HAP-1 (cell line): ENCODE data around the gene MID1.

ENCODE experiments used
- DNase-seq, 2 experiments: peaks; one replicate each; pipeline ENCODE4 v3.0.0-alpha.2; 2016 to 2020; ENCODE audit warnings: low spot score in 2 of 2
- H3K27me3 ChIP-seq: fragments of 250-450 bp; sonication (Bioruptor Pico); 2 replicates; pipeline ENCODE4 v1.5.1; 2020; ENCODE audit warnings: low read depth, mild to moderate bottlenecking, moderate library complexity
- H3K36me3 ChIP-seq: fragments of 250-450 bp; sonication (Bioruptor Pico); replicated peaks from 2 replicates; pipeline ENCODE4 v1.5.1; 2020; ENCODE audit warnings: mild to moderate bottlenecking
- H3K4me1 ChIP-seq: fragments of 250-450 bp; sonication (Bioruptor Pico); 2 replicates; pipeline ENCODE4 v1.5.1; 2020; ENCODE audit warnings: mild to moderate bottlenecking
- H3K4me3 ChIP-seq: fragments of 250-450 bp; sonication (Bioruptor Pico); 2 replicates; pipeline ENCODE4 v1.5.1; 2020; ENCODE audit warnings: mild to moderate bottlenecking, moderate library complexity
- H3K9me3 ChIP-seq: fragments of 250-450 bp; sonication (Bioruptor Pico); 2 replicates; pipeline ENCODE4 v1.5.1; 2020; ENCODE audit warnings: mild to moderate bottlenecking, moderate library complexity
- in situ Hi-C: fragments of 300-500 bp; cut with MboI; formaldehyde crosslinking; loops from 3 replicates; pipeline ENCODE4 v1.14.3; 2020; ENCODE audit warnings: low sequenced_read_pairs, inconsistent platforms, mixed read lengths

Gene MID1

GRCh38 chrX:10507181-10507580 is 113.2 kb downstream of the MID1 start:
- Histone ChIP-seq H3K9me3 (no peaks in the 10 kb centered on the region), H3K4me3 (no peak overlapping the region), H3K4me1 (peaks cover 5% of the 10 kb centered on the region), H3K27me3 (no peaks in the 10 kb centered on the region), H3K36me3 (0 out of 2 replicates have a peak, but pooled peaks cover 2% of the 10 kb centered on the region)
- DNase-seq = no peak
- in situ Hi-C loops = no loop called here

GRCh38 chrX:10506781-10507180 is 113.6 kb downstream of the MID1 start:
- Histone ChIP-seq H3K9me3 (no peaks in the 10 kb centered on the region), H3K36me3 (0 out of 2 replicates have a peak, but pooled peaks cover 2% of the 10 kb centered on the region), H3K27me3 (no peaks in the 10 kb centered on the region), H3K4me1 (peaks cover 5% of the 10 kb centered on the region), H3K4me3 (no peak overlapping the region)
- no peak for DNase-seq
- in situ Hi-C loops = no loop called here

- Histone ChIP-seq H3K4me3 (no peak overlapping the region), H3K4me1 (peaks cover 5% of the 10 kb centered on the region), H3K9me3 (no peaks in the 10 kb centered on the region), H3K27me3 (no peaks in the 10 kb centered on the region), H3K36me3 (0 out of 2 replicates have a peak, but pooled peaks cover 2% of the 10 kb centered on the region)
- no peak for DNase-seq
- in situ Hi-C loops = no loop called here
These were observed 114.7 kb downstream of the MID1 start for GRCh38 chrX:10505726-10506125.

GRCh38 chrX:10502961-10503360 is 117.4 kb downstream of the MID1 start:
- no peak for DNase-seq
- 0 out of 2 replicates have a peak, but pooled peaks cover 2% of the 10 kb centered on the region for H3K36me3 ChIP-seq
- in situ Hi-C loops = no loop called here
- no peaks in the 10 kb centered on the region for H3K9me3 ChIP-seq
- H3K4me3 ChIP-seq = no peak overlapping the region
- H3K4me1 ChIP-seq = no peaks in the 10 kb centered on the region
- no peaks in the 10 kb centered on the region for H3K27me3 ChIP-seq

- H3K9me3 ChIP-seq = no peaks in the 10 kb centered on the region
- no peak overlapping the region for H3K4me3 ChIP-seq
- H3K36me3 ChIP-seq = 0 out of 2 replicates have a peak, but pooled peaks cover 2% of the 10 kb centered on the region
- in situ Hi-C loops = no loop called here
- no peaks in the 10 kb centered on the region for H3K27me3 ChIP-seq
- DNase-seq = no peak
- no peaks in the 10 kb centered on the region for H3K4me1 ChIP-seq
These were observed 118.8 kb downstream of the MID1 start for GRCh38 chrX:10501611-10502010.

GRCh38 chrX:10496345-10496965 is 123.9 kb downstream of the MID1 start:
- DNase-seq = no peak
- Histone ChIP-seq H3K4me3 (no peak overlapping the region), H3K4me1 (no peaks in the 10 kb centered on the region), H3K27me3 (no peaks in the 10 kb centered on the region), H3K36me3 (no peaks in the 10 kb centered on the region), H3K9me3 (no peaks in the 10 kb centered on the region)
- in situ Hi-C loops = no loop called here

GRCh38 chrX:10495677-10496076 is 124.7 kb downstream of the MID1 start:
- in situ Hi-C loops = no loop called here
- Histone ChIP-seq H3K36me3 (no peaks in the 10 kb centered on the region), H3K27me3 (no peaks in the 10 kb centered on the region), H3K4me3 (no peak overlapping the region), H3K9me3 (no peaks in the 10 kb centered on the region), H3K4me1 (no peaks in the 10 kb centered on the region)
- no peak for DNase-seq

- Histone ChIP-seq H3K4me3 (no peak overlapping the region), H3K4me1 (no peaks in the 10 kb centered on the region), H3K36me3 (no peaks in the 10 kb centered on the region), H3K9me3 (no peaks in the 10 kb centered on the region), H3K27me3 (no peaks in the 10 kb centered on the region)
- no peak for DNase-seq
- in situ Hi-C loops = no loop called here
These were observed 128.1 kb downstream of the MID1 start for GRCh38 chrX:10492250-10492649.

GRCh38 chrX:10486373-10486772 is 134.0 kb downstream of the MID1 start:
- Histone ChIP-seq H3K4me3 (no peak overlapping the region), H3K4me1 (no peaks in the 10 kb centered on the region; the same call in none of the 2 replicates), H3K36me3 (no peaks in the 10 kb centered on the region), H3K9me3 (no peaks in the 10 kb centered on the region), H3K27me3 (no peaks in the 10 kb centered on the region)
- in situ Hi-C loops = no loop called here
- DNase-seq = no peak

- no peaks in the 10 kb centered on the region; the same call in none of the 2 replicates for H3K4me1 ChIP-seq
- no peaks in the 10 kb centered on the region for H3K9me3 ChIP-seq
- no peaks in the 10 kb centered on the region for H3K36me3 ChIP-seq
- in situ Hi-C loops = no loop called here
- no peak overlapping the region for H3K4me3 ChIP-seq
- H3K27me3 ChIP-seq = no peaks in the 10 kb centered on the region
- no peak for DNase-seq
These were observed 135.1 kb downstream of the MID1 start for GRCh38 chrX:10485326-10485725.

GRCh38 chrX:10484683-10485247 is 135.6 kb downstream of the MID1 start:
- H3K36me3 ChIP-seq = peaks cover 3% of the 10 kb centered on the region; the same call in 1 of the 2 replicates
- H3K4me3 ChIP-seq = no peak overlapping the region
- in situ Hi-C loops = no loop called here
- no peaks in the 10 kb centered on the region for H3K9me3 ChIP-seq
- H3K4me1 ChIP-seq = no peaks in the 10 kb centered on the region; the same call in none of the 2 replicates
- DNase-seq = no peak
- no peaks in the 10 kb centered on the region for H3K27me3 ChIP-seq

GRCh38 chrX:10483191-10483831 is 137.1 kb downstream of the MID1 start:
- no peaks in the 10 kb centered on the region for H3K9me3 ChIP-seq
- H3K4me3 ChIP-seq = no peak overlapping the region
- H3K27me3 ChIP-seq = no peaks in the 10 kb centered on the region
- no peaks in the 10 kb centered on the region; the same call in none of the 2 replicates for H3K4me1 ChIP-seq
- peaks cover 3% of the 10 kb centered on the region; the same call in 1 of the 2 replicates for H3K36me3 ChIP-seq
- no peak for DNase-seq
- in situ Hi-C loops = no loop called here

GRCh38 chrX:10482708-10483107 is 137.7 kb downstream of the MID1 start:
- no peak for DNase-seq
- Histone ChIP-seq H3K4me1 (no peaks in the 10 kb centered on the region; the same call in none of the 2 replicates), H3K36me3 (peaks cover 3% of the 10 kb centered on the region; the same call in 1 of the 2 replicates), H3K4me3 (no peak overlapping the region), H3K9me3 (no peaks in the 10 kb centered on the region), H3K27me3 (no peaks in the 10 kb centered on the region)
- in situ Hi-C loops = no loop called here

GRCh38 chrX:10482261-10482660 is 138.1 kb downstream of the MID1 start:
- peak in 1 of 2 experiments; percentile 32 for DNase-seq
- in situ Hi-C loops = no loop called here
- no peaks in the 10 kb centered on the region for H3K27me3 ChIP-seq
- no peak overlapping the region for H3K4me3 ChIP-seq
- peaks cover 3% of the 10 kb centered on the region; the same call in 1 of the 2 replicates for H3K36me3 ChIP-seq
- no peaks in the 10 kb centered on the region for H3K9me3 ChIP-seq
- H3K4me1 ChIP-seq = no peaks in the 10 kb centered on the region; the same call in none of the 2 replicates
